Measurements from ENCODE around the gene VIT.
A peak's percentile ranks its signal among the peaks of the same experiment; 100 is the strongest.

Gene VIT

GRCh38 chr2:36657703-36658102 is 38.8 kb upstream of the VIT start:
- no peak for TF ChIP-seq CTCF (IDR thresholded peaks at IDR 0.05; ENCODE audit: insufficient read depth, low read depth, low read length, missing control alignments)
- DNase-seq (ENCODE audit: low read depth), result no peak
- no peak overlapping the region for H3K4me3 ChIP-seq (ENCODE audit: low read depth, low read length)

GRCh38 chr2:36658277-36658748 is 38.2 kb upstream of the VIT start:
- H3K4me3 ChIP-seq (ENCODE audit: low read depth, low read length), result no peak overlapping the region
- TF ChIP-seq CTCF (IDR thresholded peaks at IDR 0.05; ENCODE audit: insufficient read depth, low read depth, low read length, missing control alignments), result no peak
- DNase-seq (ENCODE audit: low read depth), result no peak

- no peak for TF ChIP-seq CTCF (IDR thresholded peaks at IDR 0.05; ENCODE audit: insufficient read depth, low read depth, low read length, missing control alignments)
- H3K4me3 ChIP-seq (ENCODE audit: low read depth, low read length), result no peak overlapping the region
- DNase-seq (ENCODE audit: low read depth), result no peak
These were observed 37.3 kb upstream of the VIT start for GRCh38 chr2:36659218-36659617.

DNA sequence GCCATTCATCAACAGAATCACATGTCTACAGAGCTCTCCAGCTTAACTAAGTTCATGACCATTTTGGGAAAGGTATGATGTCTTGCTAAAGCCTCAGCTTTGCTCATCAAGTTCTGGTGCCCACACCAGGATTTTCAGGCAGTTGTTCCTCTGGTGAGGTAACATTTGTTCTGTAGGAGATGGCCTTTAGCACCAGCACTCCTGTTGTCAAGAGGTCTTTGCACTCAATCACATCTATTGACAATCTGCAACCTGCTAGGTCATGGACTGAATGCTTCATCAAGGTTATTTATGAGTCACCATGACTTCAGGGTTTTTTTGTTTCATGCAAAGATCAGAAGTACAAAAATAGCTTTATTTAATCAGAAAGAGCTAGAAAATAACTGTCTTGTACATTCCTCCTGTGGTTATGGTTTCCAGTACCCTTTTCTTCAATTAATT is 36.6 kb upstream of the VIT start:
- peak; percentile 25 for DNase-seq (ENCODE audit: low read depth)
- no peak overlapping the region for H3K4me3 ChIP-seq (ENCODE audit: low read depth, low read length)
- no peak for TF ChIP-seq CTCF (IDR thresholded peaks at IDR 0.05; ENCODE audit: insufficient read depth, low read depth, low read length, missing control alignments)

DNA sequence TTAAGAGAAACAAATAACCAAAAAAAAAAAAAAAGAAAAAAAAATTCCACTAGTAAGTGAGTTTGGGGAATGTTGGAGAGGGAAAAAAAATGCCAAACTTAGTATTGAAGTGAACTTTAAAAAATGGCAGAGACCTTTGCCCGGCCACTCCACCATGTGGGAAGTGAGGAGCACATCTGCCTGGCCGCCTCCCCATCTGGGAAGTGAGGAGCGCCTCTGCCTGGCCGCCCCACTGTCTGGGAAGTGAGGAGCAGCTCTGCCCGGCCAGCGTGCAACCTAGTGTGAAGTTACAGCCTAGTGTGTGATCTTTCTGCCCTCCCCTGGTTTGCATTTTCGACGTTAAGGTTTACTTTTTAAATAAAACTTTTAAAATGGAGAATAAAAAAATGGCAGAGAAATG is 33.9 kb upstream of the VIT start:
- H3K4me3 ChIP-seq (ENCODE audit: low read depth, low read length), result no peak overlapping the region
- no peak for DNase-seq (ENCODE audit: low read depth)
- TF ChIP-seq CTCF (IDR thresholded peaks at IDR 0.05; ENCODE audit: insufficient read depth, low read depth, low read length, missing control alignments), result no peak

- no peak for TF ChIP-seq CTCF (IDR thresholded peaks at IDR 0.05; ENCODE audit: insufficient read depth, low read depth, low read length, missing control alignments)
- DNase-seq (ENCODE audit: low read depth), result no peak
These were observed 33.2 kb upstream of the VIT start for GRCh38 chr2:36663295-36663694.

More at GRCh38 chr2:36663295-36663694, 33.2 kb upstream of the VIT start:
- H3K4me3 ChIP-seq (ENCODE audit: low read depth, low read length), result no peak overlapping the region
